Measurements from ENCODE around the gene SLC28A1.

DNA sequence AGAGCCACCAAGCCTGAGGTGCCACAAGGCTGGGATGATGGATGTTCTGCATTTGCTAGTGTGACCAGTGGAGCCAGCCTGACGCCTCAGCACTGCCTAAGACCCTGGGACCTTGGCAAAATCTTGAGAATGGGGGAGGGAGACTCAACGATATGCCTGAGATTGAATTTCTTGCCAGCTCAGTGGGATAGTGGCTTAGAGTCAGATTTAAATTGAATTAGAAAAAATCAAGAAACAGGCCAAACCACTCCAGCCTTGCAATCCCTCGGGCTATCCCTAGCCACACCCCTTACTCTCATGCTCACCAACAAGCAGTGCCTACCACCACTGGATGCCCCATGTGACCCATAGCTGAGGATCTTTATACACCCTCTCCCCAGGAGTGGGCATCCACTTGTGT is 78.5 kb downstream of the SLC28A1 start:
- TF ChIP-seq, protein P1, sequence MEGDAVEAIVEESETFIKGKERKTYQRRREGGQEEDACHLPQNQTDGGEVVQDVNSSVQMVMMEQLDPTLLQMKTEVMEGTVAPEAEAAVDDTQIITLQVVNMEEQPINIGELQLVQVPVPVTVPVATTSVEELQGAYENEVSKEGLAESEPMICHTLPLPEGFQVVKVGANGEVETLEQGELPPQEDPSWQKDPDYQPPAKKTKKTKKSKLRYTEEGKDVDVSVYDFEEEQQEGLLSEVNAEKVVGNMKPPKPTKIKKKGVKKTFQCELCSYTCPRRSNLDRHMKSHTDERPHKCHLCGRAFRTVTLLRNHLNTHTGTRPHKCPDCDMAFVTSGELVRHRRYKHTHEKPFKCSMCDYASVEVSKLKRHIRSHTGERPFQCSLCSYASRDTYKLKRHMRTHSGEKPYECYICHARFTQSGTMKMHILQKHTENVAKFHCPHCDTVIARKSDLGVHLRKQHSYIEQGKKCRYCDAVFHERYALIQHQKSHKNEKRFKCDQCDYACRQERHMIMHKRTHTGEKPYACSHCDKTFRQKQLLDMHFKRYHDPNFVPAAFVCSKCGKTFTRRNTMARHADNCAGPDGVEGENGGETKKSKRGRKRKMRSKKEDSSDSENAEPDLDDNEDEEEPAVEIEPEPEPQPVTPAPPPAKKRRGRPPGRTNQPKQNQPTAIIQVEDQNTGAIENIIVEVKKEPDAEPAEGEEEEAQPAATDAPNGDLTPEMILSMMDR (conservative IDR thresholded peaks at IDR 0.05; ENCODE audit: low read depth, low read length) = no peak
- no peak for TF ChIP-seq EZH2phosphoT487 (IDR thresholded peaks at IDR 0.05; ENCODE audit: borderline replicate concordance, low read length)
- no peak for TF ChIP-seq EZH2 (IDR thresholded peaks at IDR 0.05; ENCODE audit: low read length, unreplicated experiment)
